ENCODE measurements around the gene COX14. TPM values are rescaled to one million over a fixed set of nuclear protein-coding genes. Genes with fewer than 3 reads are reported as not detected.
"Not testable (repeated sequence)": the region's sequence is repeated elsewhere in the genome, so short reads cannot be mapped to it uniquely, and the experiment has no call there.

Gene COX14
- 41.5 and 73.3 TPM in 2 replicates for total RNA-seq

GRCh38 chr12:50111693-50112455, at the start of gene COX14:
TSS of gene COX14 (plus strand) at chr12:50112236. CDS start at chr12:50120044, 7,808 bp downstream.
- DNase-seq (ENCODE audit: low read depth), result peak; percentile 98

GRCh38 chr12:50062728-50063460, 49.1 kb upstream of the COX14 start:
- peak; percentile 28 for DNase-seq (ENCODE audit: low read depth)

- no peak for DNase-seq (ENCODE audit: low read depth)
Measured at GRCh38 chr12:50065726-50066310, 46.2 kb upstream of the COX14 start.

- DNase-seq (ENCODE audit: low read depth), result peak; percentile 90
Measured at GRCh38 chr12:50066402-50066801, 45.6 kb upstream of the COX14 start.

GRCh38 chr12:50069069-50069468, 43.0 kb upstream of the COX14 start:
- no peak for DNase-seq (ENCODE audit: low read depth)

GRCh38 chr12:50069539-50069938, 42.5 kb upstream of the COX14 start:
- DNase-seq (ENCODE audit: low read depth), result no peak

- DNase-seq (ENCODE audit: low read depth), result peak; percentile 71
Measured at GRCh38 chr12:50070314-50071060, 41.5 kb upstream of the COX14 start.

GRCh38 chr12:50072198-50072907, 39.7 kb upstream of the COX14 start:
- DNase-seq (ENCODE audit: low read depth), result no peak

GRCh38 chr12:50073206-50073605, 38.8 kb upstream of the COX14 start:
- DNase-seq (ENCODE audit: low read depth), result no peak

- DNase-seq (ENCODE audit: low read depth), result no peak
Measured at GRCh38 chr12:50073712-50074111, 38.3 kb upstream of the COX14 start.

- peak; percentile 60 for DNase-seq (ENCODE audit: low read depth)
Measured at GRCh38 chr12:50074936-50075807, 36.9 kb upstream of the COX14 start.

- no peak for DNase-seq (ENCODE audit: low read depth)
Measured at GRCh38 chr12:50075808-50076170, 36.2 kb upstream of the COX14 start.

- DNase-seq (ENCODE audit: low read depth), result no peak
Measured at GRCh38 chr12:50077099-50077498, 34.9 kb upstream of the COX14 start.

- DNase-seq (ENCODE audit: low read depth), result no peak
Measured at GRCh38 chr12:50078281-50078680, 33.8 kb upstream of the COX14 start.

- DNase-seq (ENCODE audit: low read depth), result no peak
Measured at GRCh38 chr12:50079771-50080170, 32.3 kb upstream of the COX14 start.

- DNase-seq (ENCODE audit: low read depth), result no peak
Measured at GRCh38 chr12:50081096-50081808, 30.8 kb upstream of the COX14 start.

GRCh38 chr12:50082644-50083043, 29.4 kb upstream of the COX14 start:
- peak; percentile 43 for DNase-seq (ENCODE audit: low read depth)

- no peak for DNase-seq (ENCODE audit: low read depth)
Measured at GRCh38 chr12:50083301-50083700, 28.7 kb upstream of the COX14 start.

GRCh38 chr12:50084409-50084774, 27.6 kb upstream of the COX14 start:
- DNase-seq (ENCODE audit: low read depth), result not testable (repeated sequence)
